Right ventricle myocardium inferior (tissue), 1 donor: ENCODE results near the gene ATL1. TPM values are rescaled to one million over a fixed set of nuclear protein-coding genes. Genes with fewer than 3 reads are reported as not detected.

Source experiments
- ATAC-seq: fragments of 200-7000 bp; cut with Tn5 transposase; one replicate; pipeline ENCODE4 v1.9.1; 2020; ENCODE audit warnings: mild to moderate bottlenecking, moderate library complexity
- DNase-seq: peaks from one replicate; pipeline ENCODE4 v3.0.0; 2021; ENCODE audit errors: missing footprints
- intact Hi-C: fragments of 100-400 bp; cut with DNase I; formaldehyde crosslinking; loops from one replicate; pipeline ENCODE4 v1.11.0; 2022
- total RNA-seq: library from RNA; stranded (reverse); fragmentation: NEBNext Ultra II Directional; extraction: Animal tissue kit (Norgen Biotek cat#: 25700); gene quantifications from one replicate; pipeline ENCODE4 v1.2.1, GENCODE V29; 2021
- donor health status: DM: no; HTN: yes; CAD: no; lungs with severe emphysema.

The ATL1 gene
- total RNA-seq, 1 donor from 2014 or later, result 1.1 TPM

GRCh38 chr14:50667996-50668825 is 108.3 kb downstream of the ATL1 start, which contains the start of gene SAV1:
SAV1 (minus strand) TSS chr14:50668306; CDS start chr14:50667967, 339 bp downstream.
- intact Hi-C loops, result no loop called here
- ATAC-seq (peak; percentile 96), DNase-seq (peak; percentile 91)

GRCh38 chr14:50668826-50669143 is 108.8 kb downstream of the ATL1 start:
- DNase-seq, result no peak
- intact Hi-C loops, result no loop called here
- no peak for ATAC-seq

GRCh38 chr14:50669441-50669986 is 109.6 kb downstream of the ATL1 start:
- ATAC-seq (no peak), DNase-seq (no peak)
- intact Hi-C loops, result no loop called here

GRCh38 chr14:50670196-50670865 is 110.4 kb downstream of the ATL1 start:
- ATAC-seq, result no peak
- DNase-seq, result no peak
- intact Hi-C loops, result no loop called here

- ATAC-seq (no peak), DNase-seq (no peak)
- intact Hi-C loops, result no loop called here
Measured at GRCh38 chr14:50670866-50671256, 110.9 kb downstream of the ATL1 start.

GRCh38 chr14:50675597-50675996 is 115.7 kb downstream of the ATL1 start:
- DNase-seq (no peak), ATAC-seq (no peak)
- intact Hi-C loops, result no loop called here

GRCh38 chr14:50676814-50677516 is 117.0 kb downstream of the ATL1 start:
- ATAC-seq (no peak), DNase-seq (no peak)
- intact Hi-C loops, result no loop called here

GRCh38 chr14:50677527-50678063 is 117.7 kb downstream of the ATL1 start:
- no peak for DNase-seq
- intact Hi-C loops, result no loop called here
- ATAC-seq, result no peak

- DNase-seq (no peak), ATAC-seq (no peak)
- intact Hi-C loops, result no loop called here
Measured at GRCh38 chr14:50678163-50678562, 118.2 kb downstream of the ATL1 start.

GRCh38 chr14:50679674-50680073 is 119.7 kb downstream of the ATL1 start:
- ATAC-seq (no peak), DNase-seq (no peak)
- intact Hi-C loops, result no loop called here

Other genes starting within 250 kb of the ATL1 start
- 10.5 TPM for gene L2HGDH, start 247.9 kb upstream of the ATL1 start, total RNA-seq
- 22.5 TPM for gene DMAC2L, start 247.8 kb upstream of the ATL1 start, total RNA-seq
- 3.3 TPM for gene CDKL1, start 163.3 kb upstream of the ATL1 start, total RNA-seq
- 14.3 TPM for gene MAP4K5, start 27.6 kb upstream of the ATL1 start, total RNA-seq
- gene SAV1, start 108.2 kb downstream of the ATL1 start, total RNA-seq, result 26.7 TPM